NCI-H1694 treated with DMSO at 0.1 percent for 48 hours (cell line): ENCODE data around the gene MGA.
"Not testable (repeated sequence)": the region's sequence is repeated elsewhere in the genome, so short reads cannot be mapped to it uniquely, and the experiment has no call there.

Source experiments
- DNase-seq: peaks from one replicate; lab custom pipeline; 2025; lab: John Stamatoyannopoulos, UW

The MGA gene

GRCh38 chr15:41716864-41717263, 56.7 kb downstream of the MGA start:
- no peak for DNase-seq

- DNase-seq, result no peak
Observed at GRCh38 chr15:41727143-41727542, 66.9 kb downstream of the MGA start.

- DNase-seq, result not testable (repeated sequence)
Observed at GRCh38 chr15:41728061-41728460, 67.9 kb downstream of the MGA start.

GRCh38 chr15:41730543-41730942, 70.3 kb downstream of the MGA start:
- no peak for DNase-seq

GRCh38 chr15:41732483-41732882, 72.3 kb downstream of the MGA start:
- DNase-seq, result no peak

GRCh38 chr15:41734079-41734478, 73.9 kb downstream of the MGA start:
- no peak for DNase-seq

GRCh38 chr15:41735046-41735445, 74.8 kb downstream of the MGA start:
- DNase-seq, result no peak

GRCh38 chr15:41735492-41735891, 75.3 kb downstream of the MGA start:
- DNase-seq, result not testable (repeated sequence)

- DNase-seq, result no peak
Observed at GRCh38 chr15:41746802-41747201, 86.6 kb downstream of the MGA start.

GRCh38 chr15:41756198-41756597, 96.0 kb downstream of the MGA start:
- DNase-seq, result no peak

GRCh38 chr15:41772720-41773331, 112.6 kb downstream of the MGA start:
- peak; percentile 71 for DNase-seq

- DNase-seq, result no peak
Observed at GRCh38 chr15:41773332-41773728, 113.1 kb downstream of the MGA start.

- DNase-seq, result no peak
Observed at GRCh38 chr15:41773729-41774061, 113.5 kb downstream of the MGA start.

GRCh38 chr15:41774062-41774881, 114.1 kb downstream of the MGA start, which contains the start of gene MAPKBP1:
MAPKBP1 (plus strand) TSS chr15:41774484; CDS start chr15:41775276, 792 bp downstream.
- DNase-seq, result peak; percentile 89

- no peak for DNase-seq
Observed at GRCh38 chr15:41774882-41775417, 114.7 kb downstream of the MGA start.

- DNase-seq, result no peak
Observed at GRCh38 chr15:41775651-41776050, 115.4 kb downstream of the MGA start.

- DNase-seq, result no peak
Observed at GRCh38 chr15:41777421-41777973, 117.3 kb downstream of the MGA start.

GRCh38 chr15:41778521-41778920, 118.3 kb downstream of the MGA start:
- no peak for DNase-seq

GRCh38 chr15:41779662-41780157, 119.5 kb downstream of the MGA start:
- no peak for DNase-seq

- DNase-seq, result no peak
Observed at GRCh38 chr15:41780266-41780665, 120.1 kb downstream of the MGA start.

- DNase-seq, result no peak
Observed at GRCh38 chr15:41780727-41781126, 120.5 kb downstream of the MGA start.

GRCh38 chr15:41782371-41783282, 122.4 kb downstream of the MGA start:
- no peak for DNase-seq
